K562 (cell line): ENCODE data around the gene TMEM63A. TPM values are rescaled to one million over a fixed set of nuclear protein-coding genes. Genes with fewer than 3 reads are reported as not detected.

Source experiments
- CSDE1 ChIP-seq, 2 experiments: fragments of 450-650 bp; IDR thresholded peaks; 2 replicates each; pipeline ENCODE4 v1.6.1; 2016; ENCODE audit warnings: mild to moderate bottlenecking in 1 of 2
- EGR1 ChIP-seq: fragments of 450-650 bp; conservative IDR thresholded peaks from 2 replicates; pipeline ENCODE4 v1.6.1; 2017; ENCODE audit warnings: mild to moderate bottlenecking
- HMBOX1 ChIP-seq: sonication (generic); IDR thresholded peaks from 2 replicates; pipeline ENCODE4 v1.6.1; 2016
- KHSRP ChIP-seq: fragments of 450-650 bp; IDR thresholded peaks from 2 replicates; pipeline ENCODE4 v1.6.1; 2017
- LCOR ChIP-seq: sonication (generic); formaldehyde crosslinking; IDR thresholded peaks from 2 replicates; pipeline ENCODE4 v1.8.0; 2022; ENCODE audit warnings: mild to moderate bottlenecking, missing genetic modification reagents
- MTA1 ChIP-seq: fragments of 450-650 bp; IDR thresholded peaks from 2 replicates; pipeline ENCODE4 v1.6.1; 2017; ENCODE audit warnings: borderline replicate concordance
- PML ChIP-seq: IDR thresholded peaks from 2 replicates; pipeline ENCODE4 v1.6.1; 2012; ENCODE audit warnings: low read length, inconsistent platforms
- XRCC5 ChIP-seq: fragments of 200-400 bp; formaldehyde crosslinking; IDR thresholded peaks from 2 replicates; pipeline ENCODE4 v1.6.1; 2017; ENCODE audit warnings: low read depth, mild to moderate bottlenecking, low read length
- ZMIZ1 ChIP-seq, 2 experiments: fragments of 150-350 bp in 1 of 2; IDR thresholded peaks; 2 replicates each; pipeline ENCODE4 v1.6.1; 2012 to 2016; ENCODE audit warnings: low read depth in 2 of 2, low read length in 2 of 2, mild to moderate bottlenecking in 1 of 2, moderate library complexity in 1 of 2
- polyA plus RNA-seq, 8 experiments: library from polyadenylated mRNA; depleted of rRNA in 4 of 8; stranded (reverse) in 5 of 8; unstranded in 3 of 8; fragments of >200 nt; fragmentation: Nextera tagmentation in 2 of 8; fragmentation: Illumina TruSeq in 1 of 8; extraction: Ambion mirVana in 2 of 8; extraction: Trizol in 1 of 8; gene quantifications; 2 replicates each; pipeline versions ENCODE4 v1.2.1 to v1.2.3, GENCODE V29; 2011 to 2014; ENCODE audit warnings: inconsistent platforms in 1 of 8, missing spikeins in 1 of 8
- total RNA-seq, 7 experiments: library from RNA; depleted of rRNA in 6 of 7; stranded (reverse); fragments of >200 nt in 6 of 7; fragmentation: Illumina TruSeq in 2 of 7; extraction: Trizol in 2 of 7; gene quantifications; 2 replicates each; pipeline versions ENCODE4 v1.2.1 to v1.2.3, GENCODE V29; 2011 to 2021; ENCODE audit warnings: low replicate concordance in 1 of 7
- TF ChIP-seq, protein P1 (sequence below), 2 experiments: fragments of 450-650 bp; formaldehyde crosslinking in 1 of 2; IDR thresholded peaks; 2 replicates each; pipeline versions ENCODE4 v1.4.0 to v1.6.1; 2014 to 2020; ENCODE audit warnings: mild to moderate bottlenecking in 2 of 2, borderline replicate concordance in 1 of 2, low read depth in 1 of 2
- TF ChIP-seq, protein P2 (sequence below): sonication (generic); formaldehyde crosslinking; IDR thresholded peaks from 2 replicates; pipeline ENCODE4 v1.8.1; 2023; ENCODE audit warnings: mild to moderate bottlenecking, missing genetic modification reagents

TMEM63A gene
- total and polyA plus RNA-seq, 9 of the 15 experiments (the other 6 are each of a cell fraction or from before 2014, with no cell fraction given) = 2.0 to 54.6 (median 17.5) TPM

- TF ChIP-seq, protein P1, sequence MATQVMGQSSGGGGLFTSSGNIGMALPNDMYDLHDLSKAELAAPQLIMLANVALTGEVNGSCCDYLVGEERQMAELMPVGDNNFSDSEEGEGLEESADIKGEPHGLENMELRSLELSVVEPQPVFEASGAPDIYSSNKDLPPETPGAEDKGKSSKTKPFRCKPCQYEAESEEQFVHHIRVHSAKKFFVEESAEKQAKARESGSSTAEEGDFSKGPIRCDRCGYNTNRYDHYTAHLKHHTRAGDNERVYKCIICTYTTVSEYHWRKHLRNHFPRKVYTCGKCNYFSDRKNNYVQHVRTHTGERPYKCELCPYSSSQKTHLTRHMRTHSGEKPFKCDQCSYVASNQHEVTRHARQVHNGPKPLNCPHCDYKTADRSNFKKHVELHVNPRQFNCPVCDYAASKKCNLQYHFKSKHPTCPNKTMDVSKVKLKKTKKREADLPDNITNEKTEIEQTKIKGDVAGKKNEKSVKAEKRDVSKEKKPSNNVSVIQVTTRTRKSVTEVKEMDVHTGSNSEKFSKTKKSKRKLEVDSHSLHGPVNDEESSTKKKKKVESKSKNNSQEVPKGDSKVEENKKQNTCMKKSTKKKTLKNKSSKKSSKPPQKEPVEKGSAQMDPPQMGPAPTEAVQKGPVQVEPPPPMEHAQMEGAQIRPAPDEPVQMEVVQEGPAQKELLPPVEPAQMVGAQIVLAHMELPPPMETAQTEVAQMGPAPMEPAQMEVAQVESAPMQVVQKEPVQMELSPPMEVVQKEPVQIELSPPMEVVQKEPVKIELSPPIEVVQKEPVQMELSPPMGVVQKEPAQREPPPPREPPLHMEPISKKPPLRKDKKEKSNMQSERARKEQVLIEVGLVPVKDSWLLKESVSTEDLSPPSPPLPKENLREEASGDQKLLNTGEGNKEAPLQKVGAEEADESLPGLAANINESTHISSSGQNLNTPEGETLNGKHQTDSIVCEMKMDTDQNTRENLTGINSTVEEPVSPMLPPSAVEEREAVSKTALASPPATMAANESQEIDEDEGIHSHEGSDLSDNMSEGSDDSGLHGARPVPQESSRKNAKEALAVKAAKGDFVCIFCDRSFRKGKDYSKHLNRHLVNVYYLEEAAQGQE (IDR thresholded peaks at IDR 0.05; ENCODE audit: borderline replicate concordance) = peak; percentile 87
- TF ChIP-seq, protein P1 (CRISPR knock-in tag; IDR thresholded peaks at IDR 0.05; ENCODE audit: low read depth) = peak; percentile 74; the same call in 1 of the 2 replicates
- TF ChIP-seq EGR1 (peak; percentile 62), CSDE1 (IDR thresholded peaks at IDR 0.05) (no peak), XRCC5 (peak; percentile 65; the same call in 1 of the 2 replicates), LCOR (CRISPR knock-in tag) (peak; percentile 76; the same call in 1 of the 2 replicates), KHSRP (no peak), PML (peak; percentile 78), ZMIZ1 (IDR thresholded peaks at IDR 0.05; ENCODE audit: low read depth in 2 of 2, low read length in 2 of 2) (no peak), MTA1 (no peak), HMBOX1 (no peak)
- TF ChIP-seq, protein P2, sequence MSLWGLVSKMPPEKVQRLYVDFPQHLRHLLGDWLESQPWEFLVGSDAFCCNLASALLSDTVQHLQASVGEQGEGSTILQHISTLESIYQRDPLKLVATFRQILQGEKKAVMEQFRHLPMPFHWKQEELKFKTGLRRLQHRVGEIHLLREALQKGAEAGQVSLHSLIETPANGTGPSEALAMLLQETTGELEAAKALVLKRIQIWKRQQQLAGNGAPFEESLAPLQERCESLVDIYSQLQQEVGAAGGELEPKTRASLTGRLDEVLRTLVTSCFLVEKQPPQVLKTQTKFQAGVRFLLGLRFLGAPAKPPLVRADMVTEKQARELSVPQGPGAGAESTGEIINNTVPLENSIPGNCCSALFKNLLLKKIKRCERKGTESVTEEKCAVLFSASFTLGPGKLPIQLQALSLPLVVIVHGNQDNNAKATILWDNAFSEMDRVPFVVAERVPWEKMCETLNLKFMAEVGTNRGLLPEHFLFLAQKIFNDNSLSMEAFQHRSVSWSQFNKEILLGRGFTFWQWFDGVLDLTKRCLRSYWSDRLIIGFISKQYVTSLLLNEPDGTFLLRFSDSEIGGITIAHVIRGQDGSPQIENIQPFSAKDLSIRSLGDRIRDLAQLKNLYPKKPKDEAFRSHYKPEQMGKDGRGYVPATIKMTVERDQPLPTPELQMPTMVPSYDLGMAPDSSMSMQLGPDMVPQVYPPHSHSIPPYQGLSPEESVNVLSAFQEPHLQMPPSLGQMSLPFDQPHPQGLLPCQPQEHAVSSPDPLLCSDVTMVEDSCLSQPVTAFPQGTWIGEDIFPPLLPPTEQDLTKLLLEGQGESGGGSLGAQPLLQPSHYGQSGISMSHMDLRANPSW (CRISPR knock-in tag) = peak; percentile 76; the same call in 1 of the 2 replicates
Measured at GRCh38 chr1:225923692-225924555, 41.7 kb upstream of the TMEM63A start, which contains the start of gene PYCR2 (continued).
